ENCODE results near the gene RGPD3.

Gene RGPD3

DNA sequence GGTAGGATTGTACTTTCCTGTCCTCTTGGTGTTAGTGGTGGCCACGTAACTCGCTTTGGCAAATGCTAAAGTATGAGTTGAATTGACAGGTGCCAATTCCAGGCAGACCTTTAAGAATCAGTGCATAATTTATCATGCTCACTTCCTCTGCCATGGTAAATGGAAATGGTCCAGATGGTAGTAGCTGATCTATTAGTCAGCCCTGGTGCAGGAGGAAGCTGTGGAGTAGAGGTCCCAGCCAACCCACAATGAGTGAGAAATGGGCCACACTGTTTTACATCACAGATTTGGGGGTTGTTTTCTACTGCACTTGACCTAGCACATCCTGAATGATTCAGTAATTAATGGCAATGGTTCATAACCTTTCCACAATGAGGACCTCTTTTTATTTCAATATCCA is 104.4 kb downstream of the RGPD3 start:
- H3K4me3 ChIP-seq (ENCODE audit: low read length), result no peak overlapping the region
- H3K27ac ChIP-seq (ENCODE audit: low read depth, low read length), result no peak overlapping the region
- H3K4me1 ChIP-seq (ENCODE audit: insufficient read depth, low read length), result no peaks in the 10 kb centered on the region
- no peaks in the 10 kb centered on the region for H3K27me3 ChIP-seq (ENCODE audit: insufficient read depth, low read length)
- no peaks in the 10 kb centered on the region for H3K9me3 ChIP-seq (ENCODE audit: insufficient read depth, low read depth, low read length)
- no peaks in the 10 kb centered on the region for H3K36me3 ChIP-seq (ENCODE audit: insufficient read depth, low read length)
- WGBS, result 93% methylated on average over 2 of the region's 2 CpGs
- no peak overlapping the region for H3K9ac ChIP-seq (ENCODE audit: low read depth, low read length)

DNA sequence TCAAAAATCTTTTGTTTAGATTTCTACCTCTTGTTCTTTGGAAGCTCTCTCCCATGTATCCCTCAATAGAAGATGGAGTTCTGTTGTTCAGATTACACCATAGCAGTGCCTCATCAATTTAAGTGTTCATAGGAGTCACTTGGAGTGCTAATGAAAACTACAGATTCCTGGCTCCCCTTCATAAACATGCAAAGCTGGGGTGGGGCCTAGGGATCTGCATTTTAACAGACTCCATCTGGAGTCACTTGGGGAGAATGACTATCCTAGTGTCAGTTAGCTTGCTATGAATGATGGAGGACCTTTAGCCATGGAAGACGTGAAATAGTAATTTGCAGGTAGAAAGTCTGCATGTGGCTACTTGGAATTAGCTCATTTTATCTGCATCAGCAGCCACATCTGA is 105.4 kb downstream of the RGPD3 start:
- peaks cover 6% of the 10 kb centered on the region; the same call in 1 of the 2 replicates for H3K4me1 ChIP-seq (ENCODE audit: insufficient read depth, low read length)
- no peak overlapping the region for H3K4me3 ChIP-seq (ENCODE audit: low read length)
- H3K27ac ChIP-seq (ENCODE audit: low read depth, low read length), result no peak overlapping the region
- H3K9ac ChIP-seq (ENCODE audit: low read depth, low read length), result no peak overlapping the region
- WGBS, result 0% methylated on average over 1 of the region's 1 CpG
- H3K9me3 ChIP-seq (ENCODE audit: insufficient read depth, low read depth, low read length), result no peaks in the 10 kb centered on the region
- H3K36me3 ChIP-seq (ENCODE audit: insufficient read depth, low read length), result no peaks in the 10 kb centered on the region
- H3K27me3 ChIP-seq (ENCODE audit: insufficient read depth, low read length), result no peaks in the 10 kb centered on the region

DNA sequence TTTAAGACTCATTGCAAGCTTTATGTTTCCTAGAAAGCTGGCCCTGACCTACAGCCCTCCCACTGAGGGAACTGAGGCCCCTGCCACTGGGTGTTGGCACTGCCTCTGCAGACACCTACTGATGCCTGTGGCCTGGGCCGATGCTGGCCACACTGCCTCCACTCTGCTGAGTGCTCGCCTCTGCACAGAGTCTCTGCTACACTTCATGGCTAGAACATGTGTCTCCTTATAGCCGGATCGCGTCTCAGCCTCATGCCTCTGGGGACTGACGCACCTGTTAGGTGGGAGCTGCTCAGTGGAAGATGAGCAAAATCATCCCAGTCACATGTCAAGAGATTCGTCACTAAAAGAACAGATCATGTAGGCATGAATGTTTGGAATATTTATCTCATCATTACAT is 108.7 kb downstream of the RGPD3 start:
- Histone ChIP-seq H3K36me3 (ENCODE audit: insufficient read depth, low read length) (no peaks in the 10 kb centered on the region), H3K4me3 (ENCODE audit: low read length) (no peak overlapping the region), H3K9ac (ENCODE audit: low read depth, low read length) (no peak overlapping the region), H3K9me3 (ENCODE audit: insufficient read depth, low read depth, low read length) (no peaks in the 10 kb centered on the region), H3K4me1 (ENCODE audit: insufficient read depth, low read length) (peaks cover 10% of the 10 kb centered on the region; the same call in 1 of the 2 replicates), H3K27ac (ENCODE audit: low read depth, low read length) (no peak overlapping the region), H3K27me3 (ENCODE audit: insufficient read depth, low read length) (no peaks in the 10 kb centered on the region)
- 95% methylated on average over 6 of the region's 7 CpGs for WGBS

DNA sequence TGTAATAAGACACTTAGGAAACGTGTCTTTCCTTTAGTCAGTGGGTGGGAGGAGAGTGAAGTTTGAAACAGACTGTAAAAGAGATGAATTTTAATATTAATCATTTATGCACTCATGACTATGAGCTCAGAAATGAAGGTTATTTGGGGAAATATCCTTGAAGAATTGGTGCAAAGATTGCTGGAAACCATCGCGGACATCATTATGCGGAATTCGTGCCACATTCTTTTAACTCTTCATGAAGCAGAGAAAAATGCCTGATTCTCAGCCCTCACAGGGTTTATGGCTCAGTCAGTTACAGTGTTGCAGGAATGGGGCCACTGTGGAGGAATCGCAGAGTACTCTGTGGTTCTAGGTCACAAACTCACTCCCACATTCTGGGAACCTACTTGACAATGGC is 109.7 kb downstream of the RGPD3 start:
- H3K9me3 ChIP-seq (ENCODE audit: insufficient read depth, low read depth, low read length), result no peaks in the 10 kb centered on the region
- WGBS, result 73% methylated on average over 6 of the region's 6 CpGs

DNA sequence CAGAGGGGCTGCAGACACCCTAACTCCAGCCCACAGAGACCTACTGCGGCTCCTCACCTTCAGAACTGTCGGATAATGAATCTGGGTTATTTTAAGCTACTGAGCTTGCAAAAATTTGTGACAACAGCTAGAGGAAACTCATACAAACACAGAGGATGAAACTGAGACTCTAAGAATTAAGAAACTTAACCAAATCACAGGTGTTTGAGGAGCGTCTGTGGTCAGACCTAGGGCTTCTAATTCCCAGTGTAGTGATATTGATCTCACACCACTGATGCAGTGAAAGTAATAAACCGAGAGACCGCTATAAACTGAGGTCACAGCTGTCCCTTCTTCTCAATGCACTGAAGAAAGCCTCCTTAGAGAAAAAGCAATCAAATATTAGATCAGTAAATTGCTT is 110.1 kb downstream of the RGPD3 start:
- Histone ChIP-seq H3K27ac (ENCODE audit: low read depth, low read length) (no peak overlapping the region), H3K9ac (ENCODE audit: low read depth, low read length) (no peak overlapping the region), H3K4me1 (ENCODE audit: insufficient read depth, low read length) (peaks cover 10% of the 10 kb centered on the region; the same call in 1 of the 2 replicates), H3K27me3 (ENCODE audit: insufficient read depth, low read length) (no peaks in the 10 kb centered on the region), H3K9me3 (ENCODE audit: insufficient read depth, low read depth, low read length) (no peaks in the 10 kb centered on the region), H3K36me3 (ENCODE audit: insufficient read depth, low read length) (no peaks in the 10 kb centered on the region), H3K4me3 (ENCODE audit: low read length) (no peak overlapping the region)
- WGBS, result 92% methylated on average over 5 of the region's 5 CpGs

More for the DNA sequence above, 109.7 kb downstream of the RGPD3 start:
- no peak overlapping the region for H3K9ac ChIP-seq (ENCODE audit: low read depth, low read length)
- no peak overlapping the region for H3K27ac ChIP-seq (ENCODE audit: low read depth, low read length)
- H3K4me1 ChIP-seq (ENCODE audit: insufficient read depth, low read length), result peaks cover 10% of the 10 kb centered on the region; the same call in 1 of the 2 replicates
- H3K27me3 ChIP-seq (ENCODE audit: insufficient read depth, low read length), result no peaks in the 10 kb centered on the region
- H3K4me3 ChIP-seq (ENCODE audit: low read length), result no peak overlapping the region
- no peaks in the 10 kb centered on the region for H3K36me3 ChIP-seq (ENCODE audit: insufficient read depth, low read length)

DNA sequence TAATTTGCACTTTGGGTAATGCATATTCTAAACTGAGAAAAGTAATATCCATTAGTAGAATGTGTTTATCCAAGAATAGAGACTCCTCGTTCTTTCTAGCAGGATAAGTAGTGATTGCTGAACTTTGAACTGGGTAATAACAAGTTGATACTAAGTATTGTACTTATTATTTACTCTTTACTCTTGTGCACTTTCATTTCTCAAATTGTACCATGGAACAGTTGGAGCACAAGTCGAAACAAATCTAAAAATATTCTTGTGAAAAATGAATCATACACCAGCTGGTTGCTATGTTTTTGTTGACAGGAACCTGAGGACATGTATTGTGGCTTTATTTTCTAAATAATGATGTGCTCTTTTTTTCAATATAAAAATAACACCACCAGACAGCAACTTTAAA is 111.9 kb downstream of the RGPD3 start:
- WGBS, result no CpG with 5 or more reads among the region's 2 CpGs
- Histone ChIP-seq H3K4me3 (ENCODE audit: low read length) (no peak overlapping the region), H3K9me3 (ENCODE audit: insufficient read depth, low read depth, low read length) (no peaks in the 10 kb centered on the region), H3K36me3 (ENCODE audit: insufficient read depth, low read length) (no peaks in the 10 kb centered on the region), H3K4me1 (ENCODE audit: insufficient read depth, low read length) (peaks cover 10% of the 10 kb centered on the region; the same call in 1 of the 2 replicates), H3K27ac (ENCODE audit: low read depth, low read length) (no peak overlapping the region), H3K9ac (ENCODE audit: low read depth, low read length) (no peak overlapping the region), H3K27me3 (ENCODE audit: insufficient read depth, low read length) (no peaks in the 10 kb centered on the region)

DNA sequence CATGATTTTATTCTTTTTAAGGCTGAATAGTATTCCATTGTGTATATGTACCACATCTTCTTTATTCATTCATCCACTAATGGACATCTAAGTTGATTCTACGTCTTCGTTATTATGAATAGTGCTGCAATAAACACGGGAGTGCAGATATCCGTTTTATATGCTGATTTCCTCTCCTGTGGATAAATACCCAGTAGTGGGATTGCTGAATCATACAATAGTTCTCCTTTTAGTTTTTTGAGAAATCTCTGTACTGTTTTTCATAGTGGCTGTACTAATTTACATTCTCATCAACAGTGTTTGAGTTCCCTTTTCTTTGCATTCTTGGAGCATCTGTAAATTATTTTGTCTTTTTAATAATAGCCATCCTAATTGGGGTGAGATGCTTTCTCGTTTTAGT is 114.5 kb downstream of the RGPD3 start:
- 90% methylated on average over 4 of the region's 5 CpGs for WGBS
- no peaks in the 10 kb centered on the region for H3K27me3 ChIP-seq (ENCODE audit: insufficient read depth, low read length)
- H3K27ac ChIP-seq (ENCODE audit: low read depth, low read length), result no peak overlapping the region

DNA sequence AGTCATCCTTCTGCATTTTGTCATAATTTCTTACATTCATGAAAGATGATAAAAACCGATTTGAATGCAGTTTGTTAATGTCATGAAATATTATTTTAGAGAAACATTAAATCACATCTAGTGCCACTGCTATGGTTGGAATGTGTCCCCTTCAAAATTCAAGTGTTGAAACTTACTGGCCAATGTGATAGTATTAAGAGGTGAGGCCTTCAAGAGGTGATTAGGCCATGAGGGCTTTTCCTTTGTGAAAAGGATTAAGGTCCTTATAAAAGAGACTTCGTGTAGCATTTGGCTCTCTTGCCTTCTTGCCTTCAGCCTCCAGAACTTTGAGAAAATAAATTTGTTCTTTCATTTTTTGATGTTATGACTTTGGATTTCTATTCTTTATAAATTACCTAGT is 117.2 kb downstream of the RGPD3 start:
- Histone ChIP-seq H3K36me3 (ENCODE audit: insufficient read depth, low read length) (no peaks in the 10 kb centered on the region), H3K9me3 (ENCODE audit: insufficient read depth, low read depth, low read length) (no peaks in the 10 kb centered on the region), H3K4me1 (ENCODE audit: insufficient read depth, low read length) (no peaks in the 10 kb centered on the region), H3K9ac (ENCODE audit: low read depth, low read length) (no peak overlapping the region), H3K27ac (ENCODE audit: low read depth, low read length) (no peak overlapping the region), H3K4me3 (ENCODE audit: low read length) (no peak overlapping the region), H3K27me3 (ENCODE audit: insufficient read depth, low read length) (no peaks in the 10 kb centered on the region)
- 71% methylated on average over 1 of the region's 2 CpGs for WGBS

More for the DNA sequence above, 114.5 kb downstream of the RGPD3 start:
- no peaks in the 10 kb centered on the region for H3K9me3 ChIP-seq (ENCODE audit: insufficient read depth, low read depth, low read length)
- H3K9ac ChIP-seq (ENCODE audit: low read depth, low read length), result no peak overlapping the region
- no peak overlapping the region for H3K4me3 ChIP-seq (ENCODE audit: low read length)
- H3K4me1 ChIP-seq (ENCODE audit: insufficient read depth, low read length), result peaks cover 10% of the 10 kb centered on the region; the same call in 1 of the 2 replicates
- H3K36me3 ChIP-seq (ENCODE audit: insufficient read depth, low read length), result no peaks in the 10 kb centered on the region

DNA sequence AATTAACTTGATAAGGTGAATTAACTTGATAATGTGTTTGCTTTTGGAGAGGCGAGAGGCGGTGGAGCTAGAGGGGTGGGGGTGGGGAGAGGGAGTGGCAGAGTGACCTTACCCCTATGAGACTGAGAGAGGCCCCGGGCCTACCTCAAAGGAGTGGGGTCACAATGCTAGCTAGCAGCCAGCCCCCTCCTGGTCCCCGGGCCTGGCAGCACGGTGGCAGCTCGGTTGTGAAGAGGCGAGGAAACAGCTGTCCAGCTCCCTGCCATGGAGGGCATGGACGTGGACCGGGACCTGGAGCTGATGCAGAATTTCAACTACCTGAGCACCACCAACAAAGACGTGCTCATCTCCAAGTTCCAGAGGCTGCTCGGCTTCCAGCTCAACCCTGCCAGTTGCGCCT is 123.9 kb downstream of the RGPD3 start:
- WGBS, result 95% methylated on average over 12 of the region's 12 CpGs
- H3K36me3 ChIP-seq (ENCODE audit: insufficient read depth, low read length), result no peaks in the 10 kb centered on the region
- H3K27me3 ChIP-seq (ENCODE audit: insufficient read depth, low read length), result no peaks in the 10 kb centered on the region

DNA sequence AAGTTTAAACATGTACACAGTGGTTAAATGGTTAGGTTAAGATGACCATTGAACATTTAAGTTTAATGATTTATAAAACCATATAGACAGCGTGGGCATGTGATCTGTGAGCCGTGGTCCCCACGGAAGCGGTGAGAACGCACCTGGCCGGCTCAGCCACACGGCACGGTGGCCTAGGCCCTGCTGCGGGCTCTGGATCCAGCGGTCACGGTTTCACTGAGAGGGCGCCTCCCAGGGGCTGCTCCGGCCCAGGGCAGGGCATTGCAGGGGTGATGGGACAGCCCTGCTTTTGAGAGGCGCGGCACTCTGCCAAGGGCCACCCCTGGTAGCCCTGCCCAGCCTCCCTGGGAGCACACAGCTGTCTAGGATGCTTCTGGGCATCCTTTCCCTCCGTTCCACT is 124.9 kb downstream of the RGPD3 start:
- 96% methylated on average over 16 of the region's 16 CpGs for WGBS
- H3K9me3 ChIP-seq (ENCODE audit: insufficient read depth, low read depth, low read length), result no peaks in the 10 kb centered on the region
- no peak overlapping the region for H3K9ac ChIP-seq (ENCODE audit: low read depth, low read length)
- no peak overlapping the region for H3K4me3 ChIP-seq (ENCODE audit: low read length)
- H3K36me3 ChIP-seq (ENCODE audit: insufficient read depth, low read length), result no peaks in the 10 kb centered on the region
- no peaks in the 10 kb centered on the region for H3K27me3 ChIP-seq (ENCODE audit: insufficient read depth, low read length)
- H3K27ac ChIP-seq (ENCODE audit: low read depth, low read length), result no peak overlapping the region
- H3K4me1 ChIP-seq (ENCODE audit: insufficient read depth, low read length), result no peaks in the 10 kb centered on the region

More for the DNA sequence above, 123.9 kb downstream of the RGPD3 start:
- Histone ChIP-seq H3K4me3 (ENCODE audit: low read length) (no peak overlapping the region), H3K27ac (ENCODE audit: low read depth, low read length) (no peak overlapping the region), H3K4me1 (ENCODE audit: insufficient read depth, low read length) (no peaks in the 10 kb centered on the region), H3K9ac (ENCODE audit: low read depth, low read length) (no peak overlapping the region), H3K9me3 (ENCODE audit: insufficient read depth, low read depth, low read length) (no peaks in the 10 kb centered on the region)

DNA sequence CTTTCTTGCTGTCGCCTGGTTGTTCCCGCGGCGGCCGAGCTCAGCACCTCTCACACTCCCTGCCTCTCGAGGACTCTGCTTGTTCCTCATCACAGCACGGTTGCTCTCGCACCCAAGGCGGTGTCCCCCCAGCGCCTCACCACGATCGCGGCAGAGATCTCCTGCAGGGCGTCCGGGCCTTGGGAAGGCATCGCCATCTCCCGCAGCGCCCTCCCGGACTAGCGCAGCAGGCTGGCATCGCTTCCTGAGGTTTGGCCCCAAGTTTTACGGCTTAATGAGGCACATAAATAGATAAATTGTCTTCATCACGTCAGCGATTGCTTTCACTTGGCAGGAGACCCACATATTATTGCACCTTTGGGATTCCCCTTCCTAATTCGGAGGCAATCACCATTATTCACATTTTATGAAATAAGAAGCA is 125.4 kb downstream of the RGPD3 start:
- no peak overlapping the region for H3K9ac ChIP-seq (ENCODE audit: low read depth, low read length)
- no peak overlapping the region for H3K27ac ChIP-seq (ENCODE audit: low read depth, low read length)
- 95% methylated on average over 25 of the region's 25 CpGs for whole genome bisulfite sequencing
- H3K27me3 ChIP-seq (ENCODE audit: insufficient read depth, low read length), result no peaks in the 10 kb centered on the region
- no peaks in the 10 kb centered on the region for H3K36me3 ChIP-seq (ENCODE audit: insufficient read depth, low read length)
- no peaks in the 10 kb centered on the region for H3K4me1 ChIP-seq (ENCODE audit: insufficient read depth, low read length)
- H3K9me3 ChIP-seq (ENCODE audit: insufficient read depth, low read depth, low read length), result no peaks in the 10 kb centered on the region
- H3K4me3 ChIP-seq (ENCODE audit: low read length), result no peak overlapping the region

DNA sequence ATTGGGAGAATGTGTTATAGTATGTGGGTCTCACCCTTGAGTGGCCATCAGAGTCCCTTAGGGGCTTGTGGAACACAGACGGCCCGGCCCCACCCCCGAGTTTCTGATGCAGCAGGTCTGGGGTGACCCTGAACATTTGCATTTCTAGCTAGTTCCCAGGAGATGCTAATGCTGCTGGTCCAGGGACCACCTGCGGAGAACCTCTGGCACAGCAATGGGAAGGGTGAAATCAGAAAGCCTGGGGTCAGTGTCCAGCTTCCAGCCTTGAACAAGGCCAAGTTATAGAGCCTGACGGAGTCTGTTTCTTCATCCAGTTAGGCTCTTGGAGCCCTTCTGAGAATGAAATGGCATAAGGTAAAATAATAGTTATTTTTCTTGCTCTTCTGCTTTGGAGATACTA is 126.5 kb downstream of the RGPD3 start:
- no peaks in the 10 kb centered on the region for H3K4me1 ChIP-seq (ENCODE audit: insufficient read depth, low read length)
- 88% methylated on average over 5 of the region's 5 CpGs for WGBS
- H3K27ac ChIP-seq (ENCODE audit: low read depth, low read length), result no peak overlapping the region
- H3K36me3 ChIP-seq (ENCODE audit: insufficient read depth, low read length), result no peaks in the 10 kb centered on the region
- H3K9ac ChIP-seq (ENCODE audit: low read depth, low read length), result no peak overlapping the region
- no peak overlapping the region for H3K4me3 ChIP-seq (ENCODE audit: low read length)
- no peaks in the 10 kb centered on the region for H3K9me3 ChIP-seq (ENCODE audit: insufficient read depth, low read depth, low read length)
- H3K27me3 ChIP-seq (ENCODE audit: insufficient read depth, low read length), result no peaks in the 10 kb centered on the region

Data from HUES64 (cell line).